SK-N-SH (cell line): Measurements from ENCODE around the gene TSPAN14. TPM values are rescaled to one million over a fixed set of nuclear protein-coding genes. Genes with fewer than 3 reads are reported as not detected.
A peak's percentile ranks its signal among the peaks of the same experiment; 100 is the strongest.

Source experiments
- CTCF ChIA-PET: fragments of 300-600, 350-600 bp; formaldehyde crosslinking; extraction: SDS; loops from one replicate; lab custom pipeline; 2021; lab: Yijun Ruan, JAX
- POLR2A ChIA-PET: fragments of 350-600 bp; sonication (Branson Sonifier 250); formaldehyde crosslinking; extraction: SDS; loops from one replicate; lab custom pipeline; 2020; ENCODE audit warnings: antibody characterized with exemption, inconsistent platforms; lab: Yijun Ruan, JAX
- DNase-seq: peaks from one replicate; pipeline ENCODE4 v3.0.0; 2012
- H2AFZ ChIP-seq: fragments of 200-600 bp; sonication (generic); 2 replicates; pipeline ENCODE4 v1.8.1; 2016; ENCODE audit warnings: antibody characterized with exemption, mild to moderate bottlenecking, low read depth
- H3F3A ChIP-seq: fragments of 200-600 bp; sonication (generic); replicated peaks from 2 replicates; pipeline ENCODE3; 2016; ENCODE audit warnings: antibody characterized with exemption, mild to moderate bottlenecking; ENCODE audit not compliant: insufficient read depth
- H3K27ac ChIP-seq, 2 experiments: fragments of 200-500 bp in 1 of 2; fragments of 200-600 bp in 1 of 2; sonication (Bioruptor generic) in 1 of 2; sonication (generic), shearing (Covaris generic) in 1 of 2; 2 replicates each; pipeline versions ENCODE4 v1.5.1 to v1.6.1; 2014 to 2016; ENCODE audit warnings: low read depth in 2 of 2, inconsistent platforms in 1 of 2, low read length in 1 of 2, mild to moderate bottlenecking in 1 of 2, mixed read lengths in 1 of 2
- H3K27me3 ChIP-seq: fragments of 200-600 bp; sonication (generic), shearing (Covaris generic); 2 replicates; pipeline ENCODE4 v1.6.1; 2016; ENCODE audit warnings: mixed run types; ENCODE audit not compliant: insufficient read depth
- H3K36me3 ChIP-seq, 2 experiments: fragments of 200-500 bp in 1 of 2; fragments of 200-600 bp in 1 of 2; sonication (Bioruptor generic) in 1 of 2; sonication (generic) in 1 of 2; replicated peaks in 1 of 2; 2 replicates each; pipeline versions ENCODE3 to v1.5.1; 2014 to 2016; ENCODE audit warnings: low read length in 1 of 2, mild to moderate bottlenecking in 1 of 2; ENCODE audit not compliant: insufficient read depth in 2 of 2, control insufficient read depth in 1 of 2
- H3K4me1 ChIP-seq, 2 experiments: fragments of 200-500 bp in 1 of 2; fragments of 200-600 bp in 1 of 2; sonication (Bioruptor generic) in 1 of 2; sonication (generic), shearing (Covaris generic) in 1 of 2; 2 replicates each; pipeline versions ENCODE4 v1.5.1 to v1.6.1; 2014 to 2016; ENCODE audit warnings: low read depth in 1 of 2, low read length in 1 of 2, mixed run types in 1 of 2; ENCODE audit not compliant: insufficient read depth in 2 of 2, control insufficient read depth in 1 of 2
- H3K4me2 ChIP-seq: fragments of 200-600 bp; sonication (generic), shearing (Covaris generic); 2 replicates; pipeline ENCODE4 v1.6.1; 2017; ENCODE audit warnings: mixed run types
- H3K4me3 ChIP-seq, 2 experiments: fragments of 200-500 bp in 1 of 2; fragments of 200-600 bp in 1 of 2; sonication (Bioruptor generic) in 1 of 2; sonication (generic), shearing (Covaris generic) in 1 of 2; 2 replicates each; pipeline versions ENCODE4 v1.5.1 to v1.8.1; 2014 to 2016; ENCODE audit warnings: low read depth in 2 of 2, inconsistent platforms in 1 of 2, low read length in 1 of 2, mild to moderate bottlenecking in 1 of 2, mixed read lengths in 1 of 2, moderate library complexity in 1 of 2
- H3K79me2 ChIP-seq: fragments of 200-600 bp; sonication (generic); 2 replicates; pipeline ENCODE4 v1.8.1; 2017; ENCODE audit warnings: mild to moderate bottlenecking; ENCODE audit not compliant: insufficient read depth
- H3K9ac ChIP-seq: fragments of 200-600 bp; sonication (generic); 2 replicates; pipeline ENCODE4 v1.6.1; 2017; ENCODE audit warnings: mixed run types
- H3K9me2 ChIP-seq: fragments of 200-600 bp; sonication (generic); 2 replicates; pipeline ENCODE4 v1.6.1; 2017; ENCODE audit warnings: mixed run types
- H3K9me3 ChIP-seq: fragments of 200-600 bp; sonication (generic); 2 replicates; pipeline ENCODE4 v1.6.1; 2017; ENCODE audit warnings: mixed run types, mild to moderate bottlenecking, moderate library complexity
- H4K20me1 ChIP-seq: fragments of 200-600 bp; sonication (generic); 2 replicates; pipeline ENCODE4 v1.6.1; 2017; ENCODE audit warnings: mild to moderate bottlenecking, mixed run types; ENCODE audit not compliant: insufficient read depth
- CHD2 ChIP-seq: fragments of 150-350 bp; IDR thresholded peaks from 2 replicates; pipeline ENCODE4 v1.6.1; 2018; ENCODE audit warnings: low read length; ENCODE audit not compliant: partially characterized antibody
- EZH2phosphoT487 ChIP-seq: fragments of 200-600 bp; sonication (generic); IDR thresholded peaks from 2 replicates; pipeline ENCODE4 v1.6.1; 2017; ENCODE audit warnings: low read depth, mixed run types, mild to moderate bottlenecking, antibody characterized with exemption, moderate library complexity, borderline replicate concordance
- FOSL2 ChIP-seq: IDR thresholded peaks from 2 replicates; pipeline ENCODE4 v1.4.0; 2012; ENCODE audit warnings: low read depth, mild to moderate bottlenecking, moderate library complexity, borderline replicate concordance
- FOXJ3 ChIP-seq: sonication (generic); formaldehyde crosslinking; IDR thresholded peaks from 2 replicates; pipeline ENCODE4 v1.5.1; 2020; ENCODE audit warnings: mild to moderate bottlenecking, missing genetic modification reagents
- FOXM1 ChIP-seq: IDR thresholded peaks from 2 replicates; pipeline ENCODE4 v1.4.0; 2012; ENCODE audit warnings: low read depth, mild to moderate bottlenecking
- IRF3 ChIP-seq: fragments of 150-350 bp; IDR thresholded peaks from 2 replicates; pipeline ENCODE4 v1.6.1; 2016; ENCODE audit warnings: mild to moderate bottlenecking, low read depth, low read length
- MEF2A ChIP-seq: IDR thresholded peaks from 2 replicates; pipeline ENCODE4 v1.4.0; 2012; ENCODE audit warnings: low read depth, borderline replicate concordance
- NFIC ChIP-seq: IDR thresholded peaks from 2 replicates; pipeline ENCODE4 v1.4.0; 2012; ENCODE audit warnings: borderline replicate concordance
- NRF1 ChIP-seq: IDR thresholded peaks from 2 replicates; pipeline ENCODE4 v1.6.1; 2012; ENCODE audit warnings: low read depth, mild to moderate bottlenecking, low read length
- POLR2AphosphoS5 ChIP-seq: IDR thresholded peaks from 2 replicates; pipeline ENCODE4 v1.6.1; 2012; ENCODE audit warnings: low read depth, low read length
- RAD21 ChIP-seq: IDR thresholded peaks from 2 replicates; pipeline ENCODE4 v1.6.1; 2012; ENCODE audit warnings: mild to moderate bottlenecking, low read length
- SIN3A ChIP-seq: IDR thresholded peaks from 2 replicates; pipeline ENCODE4 v1.6.1; 2012; ENCODE audit warnings: low read depth, mild to moderate bottlenecking, low read length, moderate library complexity, borderline replicate concordance
- TCF12 ChIP-seq: IDR thresholded peaks from 2 replicates; pipeline ENCODE4 v1.4.0; 2012
- WGBS: methylation state at CpG from one replicate; pipeline ENCODE4 v1.1.6; 2017; ENCODE audit warnings: low lambda C conversion rate; 5-methylcytosine and 5-hydroxymethylcytosine counted together
- polyA plus RNA-seq, 3 experiments: library from polyadenylated mRNA; depleted of rRNA; stranded (reverse); fragments of >200 nt; gene quantifications; 2 replicates each; pipeline ENCODE4 v1.2.3, GENCODE V29; 2012
- TF ChIP-seq, protein P1 (sequence below): IDR thresholded peaks from 2 replicates; pipeline ENCODE4 v1.4.0; 2012; ENCODE audit warnings: low read depth, borderline replicate concordance
- TF ChIP-seq, protein P2 (sequence below): IDR thresholded peaks from 2 replicates; pipeline ENCODE4 v1.4.0; 2012; ENCODE audit warnings: low read depth, borderline replicate concordance

TSPAN14 gene
- polyA plus RNA-seq, 1 of the 3 experiments (the other 2 are of a cell fraction), result 78.1 TPM

GRCh38 chr10:80522756-80523363 lies 68.8 kb downstream of the TSPAN14 start (continued):
- TF ChIP-seq NRF1, result no peak
- TF ChIP-seq NFIC, result no peak
- TF ChIP-seq FOSL2, result no peak
- TF ChIP-seq TCF12, result no peak
- TF ChIP-seq MEF2A, result no peak
- TF ChIP-seq, all 33 proteins: peak for 0

DNA sequence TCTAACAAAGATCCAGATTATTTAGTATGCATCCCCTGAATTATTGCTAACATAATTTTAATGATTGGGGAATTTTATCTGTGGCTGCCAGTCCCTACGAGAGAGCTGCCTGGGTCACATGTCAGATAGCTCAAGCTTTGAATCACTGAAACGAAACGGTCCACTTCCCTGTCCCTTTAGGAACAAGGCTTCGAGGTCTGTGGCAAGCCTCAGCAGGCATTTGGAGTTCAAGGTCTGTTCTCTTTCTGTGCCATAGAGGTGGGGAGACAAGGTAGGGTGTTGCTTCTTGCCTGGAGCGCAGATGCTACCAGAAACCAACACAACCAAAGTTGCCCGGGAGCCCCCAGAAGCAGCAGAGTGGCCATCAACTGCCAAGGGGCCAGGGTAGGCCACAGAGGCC lies 69.7 kb downstream of the TSPAN14 start:
- H2AFZ ChIP-seq, result no peak overlapping the region
- no peaks in the 10 kb centered on the region for H3K4me1 ChIP-seq
- H3K79me2 ChIP-seq, result no peaks in the 10 kb centered on the region
- WGBS, result 94% methylated on average over 6 of the region's 6 CpGs
- H4K20me1 ChIP-seq, result no peaks in the 10 kb centered on the region
- peaks cover 3 to 18% of the 10 kb centered on the region in 2 experiments for H3K36me3 ChIP-seq
- no peak overlapping the region for H3K27ac ChIP-seq
- no peaks in the 10 kb centered on the region for H3K27me3 ChIP-seq
- ChIA-PET CTCF (interaction anchor here (1.7 kb wide), 1 partner anchor 18 kb away, joined by 7 read pairs; no protein-coding TSS in a partner anchor), POLR2A (no interaction called here)
- no peak overlapping the region for H3K9ac ChIP-seq
- H3K9me2 ChIP-seq, result no peaks in the 10 kb centered on the region
- H3F3A ChIP-seq, result peaks cover 3% of the 10 kb centered on the region
- no peak for TF ChIP-seq FOXM1
- TF ChIP-seq, protein P1, sequence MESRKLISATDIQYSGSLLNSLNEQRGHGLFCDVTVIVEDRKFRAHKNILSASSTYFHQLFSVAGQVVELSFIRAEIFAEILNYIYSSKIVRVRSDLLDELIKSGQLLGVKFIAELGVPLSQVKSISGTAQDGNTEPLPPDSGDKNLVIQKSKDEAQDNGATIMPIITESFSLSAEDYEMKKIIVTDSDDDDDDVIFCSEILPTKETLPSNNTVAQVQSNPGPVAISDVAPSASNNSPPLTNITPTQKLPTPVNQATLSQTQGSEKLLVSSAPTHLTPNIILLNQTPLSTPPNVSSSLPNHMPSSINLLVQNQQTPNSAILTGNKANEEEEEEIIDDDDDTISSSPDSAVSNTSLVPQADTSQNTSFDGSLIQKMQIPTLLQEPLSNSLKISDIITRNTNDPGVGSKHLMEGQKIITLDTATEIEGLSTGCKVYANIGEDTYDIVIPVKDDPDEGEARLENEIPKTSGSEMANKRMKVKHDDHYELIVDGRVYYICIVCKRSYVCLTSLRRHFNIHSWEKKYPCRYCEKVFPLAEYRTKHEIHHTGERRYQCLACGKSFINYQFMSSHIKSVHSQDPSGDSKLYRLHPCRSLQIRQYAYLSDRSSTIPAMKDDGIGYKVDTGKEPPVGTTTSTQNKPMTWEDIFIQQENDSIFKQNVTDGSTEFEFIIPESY, result no peak
- TF ChIP-seq CHD2, result no peak
- no peak for TF ChIP-seq IRF3
- no peak for TF ChIP-seq FOXJ3 (CRISPR knock-in tag)
- no peak for TF ChIP-seq EZH2phosphoT487
- H3K4me3 ChIP-seq, result no peak overlapping the region
- no peak overlapping the region for H3K4me2 ChIP-seq
- H3K9me3 ChIP-seq, result no peaks in the 10 kb centered on the region
- no peak for DNase-seq

DNA sequence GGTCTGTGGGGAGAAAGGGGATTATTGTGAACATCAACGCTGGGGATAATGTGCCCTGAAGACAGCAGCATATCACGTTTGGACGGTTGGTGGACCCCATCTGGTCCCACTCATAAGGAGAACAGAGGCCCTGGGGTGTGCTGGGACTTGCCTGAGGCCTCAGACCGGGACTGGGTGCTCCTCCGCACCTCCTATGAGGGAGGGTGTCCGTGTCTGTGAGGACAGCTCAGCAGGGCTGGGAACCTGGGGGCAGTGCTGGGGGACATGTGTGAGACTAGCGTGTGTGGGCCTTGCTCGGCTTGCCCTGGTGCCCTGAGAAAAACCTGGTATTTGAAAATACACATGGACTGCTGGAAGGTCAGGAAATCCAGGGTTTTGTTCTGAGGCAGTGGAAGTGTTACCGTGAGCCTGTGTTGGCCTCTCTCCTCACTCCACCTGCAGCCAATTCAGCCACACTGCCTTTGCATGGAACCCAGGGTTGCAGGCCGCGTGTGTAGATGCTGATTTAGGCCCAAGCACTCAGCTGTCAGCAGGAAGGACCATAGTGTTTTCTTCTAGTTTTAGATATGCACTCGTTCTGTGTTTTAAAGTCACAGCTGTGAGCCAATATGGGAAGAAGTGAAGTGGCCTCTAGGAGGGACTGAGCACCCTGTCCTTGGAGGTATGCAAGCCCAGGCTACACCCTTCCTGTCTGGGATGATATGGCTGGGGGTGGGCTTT lies 70.2 kb downstream of the TSPAN14 start:
- H3K4me2 ChIP-seq, result no peak overlapping the region
- 0 out of 2 replicates have a peak, but pooled peaks have one; percentile 6 for TF ChIP-seq POLR2AphosphoS5
- TF ChIP-seq, protein P1, result no peak
- no peak for TF ChIP-seq SIN3A
- TF ChIP-seq, protein P2, sequence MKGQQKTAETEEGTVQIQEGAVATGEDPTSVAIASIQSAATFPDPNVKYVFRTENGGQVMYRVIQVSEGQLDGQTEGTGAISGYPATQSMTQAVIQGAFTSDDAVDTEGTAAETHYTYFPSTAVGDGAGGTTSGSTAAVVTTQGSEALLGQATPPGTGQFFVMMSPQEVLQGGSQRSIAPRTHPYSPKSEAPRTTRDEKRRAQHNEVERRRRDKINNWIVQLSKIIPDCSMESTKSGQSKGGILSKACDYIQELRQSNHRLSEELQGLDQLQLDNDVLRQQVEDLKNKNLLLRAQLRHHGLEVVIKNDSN, result no peak
- TF ChIP-seq RAD21, result no peak
- POLR2A ChIA-PET, result no interaction called here

More for the DNA sequence above, 70.2 kb downstream of the TSPAN14 start:
- WGBS, result 98% methylated on average over 7 of the region's 12 CpGs
- CTCF ChIA-PET, result interaction anchor here (0.6 to 1.9 kb wide), 3 partner anchors 19 to 95 kb away, joined by 3 to 7 read pairs (median 5); no protein-coding TSS in a partner anchor
- Histone ChIP-seq H3K9me3 (no peaks in the 10 kb centered on the region), H3K4me3 (no peak overlapping the region), H2AFZ (no peak overlapping the region), H3K9me2 (no peaks in the 10 kb centered on the region), H3K79me2 (no peaks in the 10 kb centered on the region), H3K27ac (no peak overlapping the region), H3F3A (peaks cover 3% of the 10 kb centered on the region), H3K4me1 (no peaks in the 10 kb centered on the region), H4K20me1 (no peaks in the 10 kb centered on the region), H3K9ac (no peak overlapping the region), H3K36me3 (peaks cover 0 to 12% of the 10 kb centered on the region in 2 experiments), H3K27me3 (no peaks in the 10 kb centered on the region)
- no peak for DNase-seq
